Measurements from ENCODE around the gene LNX1. TPM values are rescaled to one million over a fixed set of nuclear protein-coding genes. Genes with fewer than 3 reads are reported as not detected.

The LNX1 gene
- polyA plus RNA-seq, 1 donor (not counting 4 experiments of a cell fraction or from before 2014, with no cell fraction given): 0.22 TPM

DNA sequence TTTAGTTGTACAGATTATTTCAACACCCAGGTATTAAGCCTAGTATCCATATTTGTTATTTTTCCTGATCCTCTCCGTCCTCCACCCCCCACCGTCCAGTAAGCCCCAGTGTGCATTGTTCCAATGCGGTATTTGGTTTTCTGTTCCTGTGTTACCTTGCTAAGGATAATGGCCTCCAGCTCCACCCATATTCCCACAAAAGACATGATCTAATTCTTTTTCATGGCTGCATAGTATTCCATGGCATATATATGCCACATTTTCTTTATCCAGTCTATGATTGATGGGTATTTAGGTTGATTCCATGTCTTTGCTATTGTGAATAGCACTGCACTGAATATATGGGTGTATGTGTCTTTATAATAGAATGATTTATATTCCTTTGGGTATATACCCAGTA lies 22.1 kb upstream of the LNX1 start:
- H3K4me2 ChIP-seq (ENCODE audit: control insufficient read depth, extremely low read depth, insufficient read depth, low read depth, low read length): no peak overlapping the region
- H3K79me2 ChIP-seq (ENCODE audit: control insufficient read depth, insufficient read depth, low read length): no peaks in the 10 kb centered on the region
- H3K4me1 ChIP-seq (ENCODE audit: control insufficient read depth, extremely low read depth, insufficient read depth, low read length): no peaks in the 10 kb centered on the region
- no peak for DNase-seq (ENCODE audit: low read depth, low spot score)
- H3K9me1 ChIP-seq (ENCODE audit: control insufficient read depth, extremely low read depth, insufficient read depth, low read length): no peaks in the 10 kb centered on the region
- H3K27me3 ChIP-seq (ENCODE audit: control insufficient read depth, extremely low read depth, insufficient read depth, low read length): no peaks in the 10 kb centered on the region
- dilution Hi-C loops (cut with MboI; ENCODE audit: extremely low pct_ligation_motif_present, low sequenced_read_pairs): no loop called here
- no peak for FAIRE-seq
- H4K20me1 ChIP-seq (ENCODE audit: control insufficient read depth, extremely low read depth, insufficient read depth, low read length): no peaks in the 10 kb centered on the region
- H2AFZ ChIP-seq (ENCODE audit: control insufficient read depth, low read length): no peak overlapping the region
- no peak overlapping the region for H3K4me3 ChIP-seq (ENCODE audit: control insufficient read depth in 2 of 3, extremely low read depth in 1 of 3, insufficient read depth in 2 of 3, low read depth in 1 of 3, low read length in 3 of 3)
- TF ChIP-seq CTCF (optimal IDR thresholded peaks at IDR 0.05 in 1 of 3, IDR thresholded peaks at IDR 0.05 in 1 of 3, conservative IDR thresholded peaks at IDR 0.05 in 1 of 3; ENCODE audit: extremely low read depth in 1 of 3, insufficient read depth in 2 of 3, low read length in 3 of 3): no peak
- TF ChIP-seq EZH2 (IDR thresholded peaks at IDR 0.05; ENCODE audit: low read length): no peak
- H3K9ac ChIP-seq (ENCODE audit: control insufficient read depth, extremely low read depth, insufficient read depth, low read length): no peak overlapping the region
- H3K36me3 ChIP-seq (ENCODE audit: control insufficient read depth in 2 of 2, extremely low read depth in 1 of 2, insufficient read depth in 2 of 2, low read length in 2 of 2): no peaks in the 10 kb centered on the region
- H3K27ac ChIP-seq (ENCODE audit: control insufficient read depth, insufficient read depth, low read length): no peak overlapping the region
- no peaks in the 10 kb centered on the region for H3K9me3 ChIP-seq (ENCODE audit: control insufficient read depth, low read depth, low read length)

DNA sequence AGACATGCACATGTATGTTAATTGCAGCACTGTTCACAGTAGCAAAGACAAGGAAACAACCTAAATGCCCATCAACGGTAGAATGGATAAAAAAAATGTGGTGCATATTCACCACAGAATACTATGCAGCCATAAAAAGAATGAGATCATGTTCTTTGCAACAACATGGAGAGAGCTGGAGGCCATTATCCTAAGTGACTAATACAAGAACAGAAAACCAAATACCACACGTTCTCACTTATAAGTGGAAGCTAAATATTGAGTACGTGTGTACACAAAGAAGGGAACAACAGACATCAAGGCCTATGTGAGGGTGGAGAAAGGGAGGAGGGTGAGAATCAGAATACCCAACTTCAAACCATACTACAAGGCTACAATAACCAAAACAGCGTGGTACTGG lies 17.4 kb upstream of the LNX1 start:
- Histone ChIP-seq H3K36me3 (ENCODE audit: control insufficient read depth in 2 of 2, extremely low read depth in 1 of 2, insufficient read depth in 2 of 2, low read length in 2 of 2) (no peaks in the 10 kb centered on the region), H3K4me3 (ENCODE audit: control insufficient read depth in 2 of 3, extremely low read depth in 1 of 3, insufficient read depth in 2 of 3, low read depth in 1 of 3, low read length in 3 of 3) (no peak overlapping the region), H3K27ac (ENCODE audit: control insufficient read depth, insufficient read depth, low read length) (no peak overlapping the region), H3K79me2 (ENCODE audit: control insufficient read depth, insufficient read depth, low read length) (no peaks in the 10 kb centered on the region), H3K4me2 (ENCODE audit: control insufficient read depth, extremely low read depth, insufficient read depth, low read depth, low read length) (no peak overlapping the region), H3K9ac (ENCODE audit: control insufficient read depth, extremely low read depth, insufficient read depth, low read length) (no peak overlapping the region), H3K9me1 (ENCODE audit: control insufficient read depth, extremely low read depth, insufficient read depth, low read length) (no peaks in the 10 kb centered on the region), H3K4me1 (ENCODE audit: control insufficient read depth, extremely low read depth, insufficient read depth, low read length) (no peaks in the 10 kb centered on the region), H2AFZ (ENCODE audit: control insufficient read depth, low read length) (no peak overlapping the region), H3K27me3 (ENCODE audit: control insufficient read depth, extremely low read depth, insufficient read depth, low read length) (no peaks in the 10 kb centered on the region), H4K20me1 (ENCODE audit: control insufficient read depth, extremely low read depth, insufficient read depth, low read length) (no peaks in the 10 kb centered on the region), H3K9me3 (ENCODE audit: control insufficient read depth, low read depth, low read length) (no peaks in the 10 kb centered on the region)
- TF ChIP-seq CTCF (optimal IDR thresholded peaks at IDR 0.05 in 1 of 3, IDR thresholded peaks at IDR 0.05 in 1 of 3, conservative IDR thresholded peaks at IDR 0.05 in 1 of 3; ENCODE audit: extremely low read depth in 1 of 3, insufficient read depth in 2 of 3, low read length in 3 of 3): no peak
- no peak for TF ChIP-seq EZH2 (IDR thresholded peaks at IDR 0.05; ENCODE audit: low read length)
- DNase-seq (ENCODE audit: low read depth, low spot score) (no peak), FAIRE-seq (no peak)
- dilution Hi-C loops (cut with MboI; ENCODE audit: extremely low pct_ligation_motif_present, low sequenced_read_pairs): no loop called here
